Heart left ventricle (tissue), 16 donors: ENCODE measurements around the gene CA5B. TPM values are rescaled to one million over a fixed set of nuclear protein-coding genes. Genes with fewer than 3 reads are reported as not detected.
"Not testable (repeated sequence)": the region's sequence is repeated elsewhere in the genome, so short reads cannot be mapped to it uniquely, and the experiment has no call there.

Experiments
- ATAC-seq, 4 donors: fragments of 200-7000 bp; cut with Tn5 transposase; one replicate each; pipeline ENCODE4 v1.9.1; 2020 to 2022; ENCODE audit warnings: moderate library complexity in 4 of 4, mild to moderate bottlenecking in 3 of 4, moderate number of reproducible peaks in 1 of 4
- DNase-seq, 5 donors: peaks; one replicate each; pipeline ENCODE4 v3.0.0-alpha.2; 2020
- H3K27ac ChIP-seq, 12 donors: fragments of 200-600 bp; sonication (generic) in 4 of 12; one replicate each; pipeline versions ENCODE4 v1.5.0 to v1.8.0; 2016 to 2022; ENCODE audit warnings: mild to moderate bottlenecking in 2 of 12
- H3K27me3 ChIP-seq, 9 donors: fragments of 200-600 bp; sonication (generic) in 2 of 9; one replicate each; pipeline versions ENCODE4 v1.5.1 to v1.8.0; 2016 to 2022; ENCODE audit warnings: mild to moderate bottlenecking in 3 of 9
- H3K36me3 ChIP-seq, 9 donors: fragments of 200-600 bp; sonication (generic) in 2 of 9; one replicate each; pipeline versions ENCODE4 v1.5.0 to v1.8.0; 2018 to 2022; ENCODE audit warnings: mild to moderate bottlenecking in 2 of 9
- H3K4me1 ChIP-seq, 12 donors: fragments of 200-600 bp; sonication (generic) in 4 of 12; one replicate each; pipeline versions ENCODE4 v1.5.0 to v1.8.0; 2016 to 2022; ENCODE audit warnings: mild to moderate bottlenecking in 3 of 12
- H3K4me3 ChIP-seq, 12 donors: fragments of 200-600 bp; sonication (generic) in 4 of 12; one replicate each; pipeline versions ENCODE4 v1.5.0 to v1.8.0; 2017 to 2022; ENCODE audit warnings: mild to moderate bottlenecking in 9 of 12, moderate library complexity in 4 of 12
- H3K9me3 ChIP-seq, 12 donors: fragments of 200-600 bp; sonication (generic) in 4 of 12; one replicate each; pipeline versions ENCODE4 v1.5.0 to v1.8.0; 2016 to 2022; ENCODE audit warnings: mild to moderate bottlenecking in 1 of 12
- CTCF ChIP-seq, 12 donors: fragments of 200-600 bp; sonication (generic) in 4 of 12; IDR thresholded peaks; one replicate each; pipeline versions ENCODE4 v1.5.0 to v1.8.0; 2018 to 2022; ENCODE audit warnings: antibody characterized with exemption in 12 of 12, mild to moderate bottlenecking in 5 of 12
- POLR2A ChIP-seq, 2 donors: fragments of 450-650 bp; IDR thresholded peaks; one replicate each; pipeline ENCODE4 v1.6.1; 2017; ENCODE audit warnings: antibody characterized with exemption in 2 of 2, mild to moderate bottlenecking in 2 of 2, moderate library complexity in 2 of 2
- WGBS, 4 donors: extraction: QIAGEN DNeasy Blood & Tissue Kit in 2 of 4; methylation state at CpG; one replicate each; pipeline versions ENCODE4 v1.1.5 to v1.1.7; 2013 to 2018; 5-methylcytosine and 5-hydroxymethylcytosine counted together
- intact Hi-C, 10 donors: fragments of 100-400 bp; cut with DNase I; formaldehyde crosslinking; loops; one replicate each; pipeline versions ENCODE4 v1.11.1 to v1.14.2; 2022
- polyA plus RNA-seq, 2 donors: library from polyadenylated mRNA; stranded (reverse); fragments of 200-250 nt; gene quantifications; one replicate each; pipeline ENCODE4 v1.2.3, GENCODE V29; 2013
- total RNA-seq, 9 donors: library from RNA; depleted of rRNA in 2 of 9; stranded (reverse); fragments of >200 nt in 2 of 9; fragmentation: NEBNext Ultra II Directional in 3 of 9; extraction: Animal tissue kit (Norgen Biotek cat#: 25700) in 3 of 9; gene quantifications; one replicate each; pipeline versions ENCODE4 v1.1.0 to v1.2.4, GENCODE V29; 2016 to 2023
- donor health status: ischemic (EF 13 %, LVEDD 7.1; RV severe dilation, severe dysfunction).
- donor health status: healthy with polysubstance abuse.
- donor health status: DM: no; HTN: yes; CAD: no.
- donor health status: DM: no; HTN: no; CAD: no.
- donor health status: ischemic (EF 25% LVEDD 6.9; RV normal size, moderate dysfunction).
- donor health status: ischemic (EF 25% LVEDD 5.7; RV mildly dilated, moderate dysfunction).
- donor health status: healthy.
- donor health status: DM: yes; HTN: yes; CAD: no.
- donor health status: ischemic (EF 35%, LVEDD 5.7; RV mildly dilated, moderate dysfunction).
- donor health status: nonischemic (EF 11% LVEDD 7.7; RV severe dilation, severe dysfunction).
- donor health status: DM: yes; HTN: yes; CAD: no.
- donor health status: PGD.
- donor health status: ischemic (EF 29% LVEDD 5.4; RV normal size, mild dysfunction).
- donor health status: nonischemic (EF 23%, LVEDD 6.1; RV moderate dilation, normal function).

The CA5B gene
- total and polyA plus RNA-seq, 11 donors = 0.50 to 9.9 (median 3.8) TPM

- H3K27ac ChIP-seq = peak overlapping the region in 4 of 12 donors; percentile 22 to 51 (median 38)
- 16 to 30% (median 22%) methylated on average over 14 of the region's 14 CpGs for WGBS, 4 donors
- ATAC-seq (no peak), DNase-seq (no peak)
- no peaks in the 10 kb centered on the region for H3K9me3 ChIP-seq
- no peak for TF ChIP-seq POLR2A (IDR thresholded peaks at IDR 0.05)
- no peak for TF ChIP-seq CTCF (IDR thresholded peaks at IDR 0.05)
- peaks cover 0 to 13% (median 0%) of the 10 kb centered on the region in 12 donors for H3K4me1 ChIP-seq
- intact Hi-C loops = no loop called here
- peak overlapping the region in 10 of 12 donors; percentile 26 to 70 (median 60) for H3K4me3 ChIP-seq
- H3K27me3 ChIP-seq = peaks cover 0 to 9% (median 0%) of the 10 kb centered on the region in 9 donors
- peaks cover 0 to 2% (median 0%) of the 10 kb centered on the region in 9 donors for H3K36me3 ChIP-seq
Observed at GRCh38 chrX:15737190-15737958, 696 bp upstream of the CA5B start.

- no peak for ATAC-seq
- H3K4me1 ChIP-seq = peaks cover 0 to 21% (median 0%) of the 10 kb centered on the region in 12 donors
- H3K27me3 ChIP-seq = peaks cover 0 to 9% (median 0%) of the 10 kb centered on the region in 9 donors
- H3K36me3 ChIP-seq = peaks cover 0 to 7% (median 0%) of the 10 kb centered on the region in 9 donors
- H3K4me3 ChIP-seq = no peak overlapping the region
- no peak for DNase-seq
- TF ChIP-seq POLR2A (IDR thresholded peaks at IDR 0.05) (no peak), CTCF (IDR thresholded peaks at IDR 0.05) (no peak)
- no peaks in the 10 kb centered on the region for H3K9me3 ChIP-seq
- WGBS, 4 donors = 88 to 98% (median 94%) methylated on average over 3 of the region's 3 CpGs
- intact Hi-C loops = no loop called here
- no peak overlapping the region for H3K27ac ChIP-seq
Observed at GRCh38 chrX:15739886-15740285, 1.8 kb downstream of the CA5B start.

- peaks cover 0 to 7% (median 0%) of the 10 kb centered on the region in 9 donors for H3K36me3 ChIP-seq
- intact Hi-C loops = no loop called here
- no peak overlapping the region for H3K4me3 ChIP-seq
- 78 to 89% (median 86%) methylated on average over 8 to 9 of the region's 9 CpGs for WGBS, 4 donors
- H3K4me1 ChIP-seq = peaks cover 0 to 19% (median 3%) of the 10 kb centered on the region in 12 donors
- DNase-seq (peak in 3 of 5 donors; percentile 11 to 48 (median 45)), ATAC-seq (peak in 3 of 4 donors; percentile 52 to 75 (median 73))
- no peaks in the 10 kb centered on the region for H3K9me3 ChIP-seq
- no peak overlapping the region for H3K27ac ChIP-seq
- no peak for TF ChIP-seq POLR2A (IDR thresholded peaks at IDR 0.05)
- TF ChIP-seq CTCF (IDR thresholded peaks at IDR 0.05) = no peak
- H3K27me3 ChIP-seq = no peaks in the 10 kb centered on the region
Observed at GRCh38 chrX:15744181-15744867, 6.3 kb downstream of the CA5B start.

- Histone ChIP-seq H3K4me1 (peaks cover 0 to 27% (median 10%) of the 10 kb centered on the region in 12 donors), H3K36me3 (peaks cover 0 to 7% (median 0%) of the 10 kb centered on the region in 9 donors), H3K27me3 (no peaks in the 10 kb centered on the region), H3K4me3 (no peak overlapping the region), H3K27ac (no peak overlapping the region), H3K9me3 (no peaks in the 10 kb centered on the region)
- intact Hi-C loops = no loop called here
- no peak for ATAC-seq
- 91 to 98% (median 95%) methylated on average over 4 of the region's 4 CpGs for WGBS, 4 donors
- no peak for DNase-seq
- TF ChIP-seq CTCF (IDR thresholded peaks at IDR 0.05) (no peak), POLR2A (IDR thresholded peaks at IDR 0.05) (no peak)
Observed at GRCh38 chrX:15745179-15745578, 7.1 kb downstream of the CA5B start.

GRCh38 chrX:15746651-15747050 lies 8.6 kb downstream of the CA5B start:
- H3K9me3 ChIP-seq, ATAC-seq, H3K27me3 ChIP-seq, intact Hi-C loops, H3K4me3 ChIP-seq, H3K36me3 ChIP-seq, DNase-seq: not testable (repeated sequence)
- Histone ChIP-seq H3K27ac (peak overlapping the region in 1 of 12 donors; percentile 21), H3K4me1 (peaks cover 0 to 42% (median 14%) of the 10 kb centered on the region in 12 donors)
- WGBS, 4 donors = 83 to 95% (median 92%) methylated on average over 6 of the region's 6 CpGs
